AG09309 (cell line): ENCODE measurements around the gene CDK2.

Experiments used
- DNase-seq: peaks from one replicate; pipeline ENCODE4 v3.0.0-alpha.2; 2010; ENCODE audit warnings: low read depth
- H3K4me3 ChIP-seq: 2 replicates; pipeline ENCODE4 v1.5.1; 2011; ENCODE audit warnings: mild to moderate bottlenecking, low read depth, low read length, moderate library complexity; ENCODE audit not compliant: control insufficient read depth
- CTCF ChIP-seq: IDR thresholded peaks from 2 replicates; pipeline ENCODE4 v1.5.1; 2011; ENCODE audit warnings: mild to moderate bottlenecking, low read depth, low read length, inconsistent platforms; ENCODE audit not compliant: insufficient read depth, control insufficient read depth; ENCODE audit errors: missing control alignments

CDK2 gene

GRCh38 chr12:55933169-55933798 is 33.3 kb upstream of the CDK2 start:
- no peak for DNase-seq
- TF ChIP-seq CTCF = no peak
- H3K4me3 ChIP-seq = no peak overlapping the region; the same call in 1 of the 2 replicates

GRCh38 chr12:55933799-55934742 is 32.6 kb upstream of the CDK2 start:
- no peak for TF ChIP-seq CTCF
- no peak overlapping the region for H3K4me3 ChIP-seq

GRCh38 chr12:55934773-55935172 is 31.9 kb upstream of the CDK2 start:
- H3K4me3 ChIP-seq = no peak overlapping the region
- TF ChIP-seq CTCF = no peak
- no peak for DNase-seq

More at GRCh38 chr12:55933799-55934742, 32.6 kb upstream of the CDK2 start:
- DNase-seq = no peak

- no peak for DNase-seq
- no peak overlapping the region for H3K4me3 ChIP-seq
- no peak for TF ChIP-seq CTCF
Observed at GRCh38 chr12:55935738-55936151, 30.9 kb upstream of the CDK2 start.

GRCh38 chr12:55937981-55938380 is 28.6 kb upstream of the CDK2 start:
- DNase-seq = no peak

GRCh38 chr12:55938826-55939501 is 27.7 kb upstream of the CDK2 start:
- no peak for DNase-seq
- H3K4me3 ChIP-seq = no peak overlapping the region
- no peak for TF ChIP-seq CTCF

More at GRCh38 chr12:55937981-55938380, 28.6 kb upstream of the CDK2 start:
- no peak for TF ChIP-seq CTCF
- no peak overlapping the region for H3K4me3 ChIP-seq
